Mucosa of descending colon (tissue), 3 donors: ENCODE data around the gene CST7. TPM values are rescaled to one million over a fixed set of nuclear protein-coding genes. Genes with fewer than 3 reads are reported as not detected.
"Not testable (repeated sequence)": the region's sequence is repeated elsewhere in the genome, so short reads cannot be mapped to it uniquely, and the experiment has no call there.

Experiments used
- ATAC-seq: fragments of 200-7000 bp; cut with Tn5 transposase; one replicate; pipeline ENCODE4 v1.9.1; 2020; ENCODE audit warnings: mild to moderate bottlenecking, moderate library complexity
- DNase-seq, 3 donors: peaks; one replicate each; pipeline ENCODE4 v3.0.0-alpha.2; 2020
- H3K36me3 ChIP-seq: fragments of 200-600 bp; one replicate; pipeline ENCODE4 v1.8.0; 2021; ENCODE audit warnings: low read depth, mild to moderate bottlenecking
- H3K4me1 ChIP-seq: fragments of 200-600 bp; one replicate; pipeline ENCODE4 v1.8.0; 2021; ENCODE audit warnings: low read depth, mild to moderate bottlenecking
- H3K4me3 ChIP-seq: fragments of 200-600 bp; one replicate; pipeline ENCODE4 v1.8.0; 2021; ENCODE audit warnings: mild to moderate bottlenecking
- H3K9me3 ChIP-seq: fragments of 200-600 bp; one replicate; pipeline ENCODE4 v1.8.0; 2021; ENCODE audit warnings: mild to moderate bottlenecking
- CTCF ChIP-seq: fragments of 200-600 bp; IDR thresholded peaks from one replicate; pipeline ENCODE4 v1.8.0; 2022; ENCODE audit warnings: antibody characterized with exemption, mild to moderate bottlenecking
- intact Hi-C, 2 donors: fragments of 100-400 bp; cut with DNase I in 1 of 2; cut with micrococcal nuclease in 1 of 2; formaldehyde crosslinking; loops; one replicate each; pipeline versions ENCODE4 v1.11.0 to v1.11.1; 2022; cut with DNase I, micrococcal nuclease
- total RNA-seq, 3 donors: library from RNA; stranded (reverse); fragmentation: NEBNext Ultra II Directional in 2 of 3; extraction: Animal tissue kit (Norgen Biotek cat#: 25700) in 2 of 3; gene quantifications; one replicate each; pipeline versions ENCODE4 v1.2.1 to v1.2.4, GENCODE V29; 2021 to 2023
- donor health status: DM: no; HTN: no; CAD: no; lungs with moderate emphysema.
- donor health status: DM: no; HTN: no; CAD: no.
- donor health status: DM: no; HTN: yes; CAD: no.

CST7 gene
- total RNA-seq, 3 donors from 2014 or later = 1.4 to 2.3 (median 1.7) TPM

- no peaks in the 10 kb centered on the region for H3K36me3 ChIP-seq
- H3K9me3 ChIP-seq = no peaks in the 10 kb centered on the region
- DNase-seq (peak in 2 of 3 donors; percentile 55 to 56), ATAC-seq (peak; percentile 42)
- no peak overlapping the region for H3K4me3 ChIP-seq
- no peak for TF ChIP-seq CTCF
- intact Hi-C loops = no loop called here
- H3K4me1 ChIP-seq = no peaks in the 10 kb centered on the region
Observed at GRCh38 chr20:25000268-25000801, 51.3 kb downstream of the CST7 start.

GRCh38 chr20:25001323-25001722 is 52.3 kb downstream of the CST7 start:
- H3K36me3 ChIP-seq, intact Hi-C loops, H3K4me1 ChIP-seq, DNase-seq, H3K4me3 ChIP-seq, H3K9me3 ChIP-seq, ATAC-seq: not testable (repeated sequence)

- H3K4me1 ChIP-seq = no peaks in the 10 kb centered on the region
- no peak overlapping the region for H3K4me3 ChIP-seq
- ATAC-seq (no peak), DNase-seq (no peak)
- H3K36me3 ChIP-seq = peaks cover 7% of the 10 kb centered on the region
- H3K9me3 ChIP-seq = no peaks in the 10 kb centered on the region
- intact Hi-C loops = no loop called here
- TF ChIP-seq CTCF = no peak
Observed at GRCh38 chr20:25003002-25003401, 53.9 kb downstream of the CST7 start.

- intact Hi-C loops = no loop called here
- no peak for TF ChIP-seq CTCF
- H3K4me1 ChIP-seq = no peaks in the 10 kb centered on the region
- DNase-seq = no peak
- H3K36me3 ChIP-seq = peaks cover 7% of the 10 kb centered on the region
- H3K4me3 ChIP-seq = no peak overlapping the region
- H3K9me3 ChIP-seq = no peaks in the 10 kb centered on the region
- peak; percentile 13 for ATAC-seq
Observed at GRCh38 chr20:25005220-25005619, 56.2 kb downstream of the CST7 start.

GRCh38 chr20:25005661-25006060 is 56.6 kb downstream of the CST7 start:
- H3K4me1 ChIP-seq = no peaks in the 10 kb centered on the region
- DNase-seq = no peak
- intact Hi-C loops = no loop called here
- no peak for ATAC-seq
- no peak for TF ChIP-seq CTCF
- H3K36me3 ChIP-seq = peaks cover 7% of the 10 kb centered on the region
- H3K4me3 ChIP-seq = no peak overlapping the region
- no peaks in the 10 kb centered on the region for H3K9me3 ChIP-seq

GRCh38 chr20:25006431-25007167 is 57.5 kb downstream of the CST7 start:
- Histone ChIP-seq H3K9me3 (no peaks in the 10 kb centered on the region), H3K4me3 (no peak overlapping the region), H3K4me1 (no peaks in the 10 kb centered on the region), H3K36me3 (peaks cover 7% of the 10 kb centered on the region)
- no peak for TF ChIP-seq CTCF
- no peak for ATAC-seq
- intact Hi-C loops = no loop called here
- no peak for DNase-seq
